Mesendoderm (in vitro differentiated cells): ENCODE measurements around the gene ADK.

Experiments
- DNase-seq: peaks from one replicate; pipeline ENCODE4 v3.0.0; 2013
- H2AK5ac ChIP-seq: 2 replicates; pipeline ENCODE4 v1.6.1; 2013; ENCODE audit warnings: low read length, inconsistent platforms
- H2BK120ac ChIP-seq: 2 replicates; pipeline ENCODE4 v1.6.1; 2013; ENCODE audit warnings: low read depth, mild to moderate bottlenecking, low read length, moderate library complexity, mixed read lengths
- H2BK15ac ChIP-seq: replicated peaks from 2 replicates; pipeline ENCODE4 v1.6.1; 2013; ENCODE audit warnings: low read depth, mild to moderate bottlenecking, moderate library complexity
- H2BK5ac ChIP-seq: 2 replicates; pipeline ENCODE4 v1.6.1; 2013; ENCODE audit warnings: low read length, inconsistent platforms
- H3K18ac ChIP-seq: 2 replicates; pipeline ENCODE4 v1.6.1; 2013; ENCODE audit warnings: mild to moderate bottlenecking, low read length, mixed read lengths
- H3K23ac ChIP-seq: one replicate; pipeline ENCODE4 v1.6.1; 2013; ENCODE audit warnings: low read length
- H3K27ac ChIP-seq: 2 replicates; pipeline ENCODE4 v1.5.1; 2013; ENCODE audit warnings: low read depth, mild to moderate bottlenecking, inconsistent platforms, low read length, moderate library complexity
- H3K27me3 ChIP-seq: 2 replicates; pipeline ENCODE4 v1.6.1; 2013; ENCODE audit warnings: low read length, control low read depth, mild to moderate bottlenecking, inconsistent platforms; ENCODE audit not compliant: insufficient read depth, poor library complexity
- H3K36me3 ChIP-seq: 2 replicates; pipeline ENCODE4 v1.6.1; 2013; ENCODE audit warnings: low read length, inconsistent platforms; ENCODE audit not compliant: control insufficient read depth, insufficient read depth
- H3K4ac ChIP-seq: one replicate; pipeline ENCODE4 v1.6.1; 2013; ENCODE audit warnings: low read depth, mild to moderate bottlenecking, low read length, moderate library complexity
- H3K4me1 ChIP-seq: 2 replicates; pipeline ENCODE4 v1.6.1; 2013; ENCODE audit warnings: low read depth, low read length, inconsistent platforms; ENCODE audit not compliant: control insufficient read depth
- H3K4me2 ChIP-seq: 2 replicates; pipeline ENCODE4 v1.6.1; 2013; ENCODE audit warnings: low read length
- H3K4me3 ChIP-seq: 2 replicates; pipeline ENCODE4 v1.5.1; 2013; ENCODE audit warnings: mild to moderate bottlenecking, low read length
- H3K56ac ChIP-seq: one replicate; pipeline ENCODE4 v1.6.1; 2013; ENCODE audit warnings: low read length
- H3K79me1 ChIP-seq: 2 replicates; pipeline ENCODE4 v1.6.1; 2013; ENCODE audit warnings: low read length, inconsistent platforms
- H3K79me2 ChIP-seq: 2 replicates; pipeline ENCODE4 v1.6.1; 2013; ENCODE audit warnings: mild to moderate bottlenecking, low read length; ENCODE audit not compliant: control insufficient read depth, insufficient read depth
- H3K9ac ChIP-seq: 2 replicates; pipeline ENCODE4 v1.6.1; 2013; ENCODE audit warnings: low read length, inconsistent platforms
- H4K5ac ChIP-seq: one replicate; pipeline ENCODE4 v1.6.1; 2013; ENCODE audit warnings: low read length
- H4K8ac ChIP-seq: one replicate; pipeline ENCODE4 v1.6.1; 2013; ENCODE audit warnings: low read depth, mild to moderate bottlenecking, control low read depth, low read length, moderate library complexity
- WGBS: extraction: QIAGEN DNeasy Blood & Tissue Kit; methylation state at CpG from one replicate; pipeline ENCODE4 v1.1.7; 2013; ENCODE audit warnings: low lambda C conversion rate, missing lambda C conversion rate; ENCODE audit not compliant: insufficient coverage; ENCODE audit errors: extremely low coverage; 5-methylcytosine and 5-hydroxymethylcytosine counted together

The ADK gene

GRCh38 chr10:74424565-74424964, 273.5 kb downstream of the ADK start:
- Histone ChIP-seq H3K23ac (no peak overlapping the region), H2BK5ac (no peak overlapping the region), H3K79me1 (no peaks in the 10 kb centered on the region), H3K18ac (no peak overlapping the region), H4K8ac (no peak overlapping the region), H3K36me3 (no peaks in the 10 kb centered on the region), H4K5ac (no peak overlapping the region), H3K4me2 (no peak overlapping the region), H2BK15ac (no peak overlapping the region), H3K9ac (no peak overlapping the region), H2AK5ac (no peak overlapping the region), H2BK120ac (no peak overlapping the region), H3K4me1 (no peaks in the 10 kb centered on the region), H3K79me2 (no peaks in the 10 kb centered on the region), H3K4me3 (no peak overlapping the region), H3K27ac (no peak overlapping the region), H3K4ac (no peak overlapping the region), H3K56ac (no peak overlapping the region), H3K27me3 (no peaks in the 10 kb centered on the region)
- no peak for DNase-seq
- no CpG with 5 or more reads among the region's 1 CpG for WGBS

GRCh38 chr10:74425456-74426001, 274.5 kb downstream of the ADK start:
- H3K18ac ChIP-seq = no peak overlapping the region
- DNase-seq = no peak
- no peak overlapping the region for H2BK5ac ChIP-seq
- H3K4ac ChIP-seq = no peak overlapping the region
- no peak overlapping the region for H3K4me2 ChIP-seq
- no peak overlapping the region for H4K8ac ChIP-seq
- no peak overlapping the region for H3K27ac ChIP-seq
- no peak overlapping the region for H3K23ac ChIP-seq
- no peaks in the 10 kb centered on the region for H3K79me2 ChIP-seq
- no CpG with 5 or more reads among the region's 2 CpGs for WGBS
- no peaks in the 10 kb centered on the region for H3K36me3 ChIP-seq
- H2AK5ac ChIP-seq = no peak overlapping the region
- no peak overlapping the region for H4K5ac ChIP-seq
- H3K79me1 ChIP-seq = no peaks in the 10 kb centered on the region
- H3K9ac ChIP-seq = no peak overlapping the region
- H2BK15ac ChIP-seq = no peak overlapping the region
- no peak overlapping the region for H3K4me3 ChIP-seq
- no peaks in the 10 kb centered on the region for H3K27me3 ChIP-seq
- no peak overlapping the region for H3K56ac ChIP-seq
- no peak overlapping the region for H2BK120ac ChIP-seq
- no peaks in the 10 kb centered on the region for H3K4me1 ChIP-seq

- Histone ChIP-seq H2AK5ac (no peak overlapping the region), H2BK5ac (no peak overlapping the region), H3K36me3 (no peaks in the 10 kb centered on the region), H3K27ac (no peak overlapping the region), H3K9ac (no peak overlapping the region), H3K27me3 (no peaks in the 10 kb centered on the region), H3K56ac (no peak overlapping the region), H3K4me3 (no peak overlapping the region), H3K4me2 (no peak overlapping the region), H3K4me1 (no peaks in the 10 kb centered on the region), H4K5ac (no peak overlapping the region), H3K4ac (no peak overlapping the region), H3K79me1 (no peaks in the 10 kb centered on the region), H3K23ac (no peak overlapping the region), H4K8ac (no peak overlapping the region), H2BK15ac (no peak overlapping the region), H3K18ac (no peak overlapping the region), H3K79me2 (no peaks in the 10 kb centered on the region), H2BK120ac (no peak overlapping the region)
- no CpG with 5 or more reads among the region's 4 CpGs for WGBS
- DNase-seq = no peak
These were observed 280.8 kb downstream of the ADK start for GRCh38 chr10:74431816-74432215.

- Histone ChIP-seq H4K8ac (no peak overlapping the region), H3K27ac (no peak overlapping the region), H3K4me3 (no peak overlapping the region), H3K18ac (no peak overlapping the region), H3K9ac (no peak overlapping the region), H3K79me1 (no peaks in the 10 kb centered on the region), H2BK15ac (no peak overlapping the region), H3K56ac (no peak overlapping the region), H2BK120ac (no peak overlapping the region), H3K36me3 (no peaks in the 10 kb centered on the region), H2BK5ac (no peak overlapping the region), H3K23ac (no peak overlapping the region), H3K4me2 (no peak overlapping the region), H3K27me3 (no peaks in the 10 kb centered on the region), H3K79me2 (no peaks in the 10 kb centered on the region), H4K5ac (no peak overlapping the region), H2AK5ac (no peak overlapping the region), H3K4me1 (no peaks in the 10 kb centered on the region), H3K4ac (no peak overlapping the region)
- WGBS = no CpG with 5 or more reads among the region's 1 CpG
- DNase-seq = peak; percentile 58
These were observed 282.0 kb downstream of the ADK start for GRCh38 chr10:74432841-74433594.

- no peaks in the 10 kb centered on the region for H3K79me2 ChIP-seq
- DNase-seq = no peak
- no CpG with 5 or more reads among the region's 1 CpG for WGBS
- no peak overlapping the region for H2BK5ac ChIP-seq
- no peak overlapping the region for H2AK5ac ChIP-seq
- no peak overlapping the region for H3K9ac ChIP-seq
- no peak overlapping the region for H2BK120ac ChIP-seq
- H3K27ac ChIP-seq = no peak overlapping the region
- no peak overlapping the region for H2BK15ac ChIP-seq
- H4K8ac ChIP-seq = no peak overlapping the region
- no peaks in the 10 kb centered on the region for H3K4me1 ChIP-seq
- no peak overlapping the region for H3K18ac ChIP-seq
- no peak overlapping the region for H3K4ac ChIP-seq
- H3K4me2 ChIP-seq = no peak overlapping the region
- H3K56ac ChIP-seq = no peak overlapping the region
- no peak overlapping the region for H4K5ac ChIP-seq
- no peak overlapping the region for H3K23ac ChIP-seq
- H3K4me3 ChIP-seq = no peak overlapping the region
- no peaks in the 10 kb centered on the region for H3K27me3 ChIP-seq
- no peaks in the 10 kb centered on the region for H3K79me1 ChIP-seq
- no peaks in the 10 kb centered on the region for H3K36me3 ChIP-seq
These were observed 282.6 kb downstream of the ADK start for GRCh38 chr10:74433595-74433956.

GRCh38 chr10:74433993-74434392, 283.0 kb downstream of the ADK start:
- Histone ChIP-seq H2BK5ac (no peak overlapping the region), H4K5ac (no peak overlapping the region), H3K56ac (no peak overlapping the region), H3K4ac (no peak overlapping the region), H3K79me1 (no peaks in the 10 kb centered on the region), H3K4me3 (no peak overlapping the region), H3K23ac (no peak overlapping the region), H3K27ac (no peak overlapping the region), H3K4me2 (no peak overlapping the region), H3K27me3 (no peaks in the 10 kb centered on the region), H3K18ac (no peak overlapping the region), H4K8ac (no peak overlapping the region), H3K79me2 (no peaks in the 10 kb centered on the region), H3K36me3 (no peaks in the 10 kb centered on the region), H2BK120ac (no peak overlapping the region), H3K9ac (no peak overlapping the region), H2AK5ac (no peak overlapping the region), H2BK15ac (no peak overlapping the region), H3K4me1 (no peaks in the 10 kb centered on the region)
- WGBS = no CpG with 5 or more reads among the region's 1 CpG
- DNase-seq = no peak
